BLaER1 treated with 17β-estradiol and CSF1 and Interleukin-3, amounts not matched to agents 10 nM and 100 nM (cell line): Measurements from ENCODE around the gene GSN.

Source experiments
- H3K27ac ChIP-seq, 11 experiments: shearing (Covaris generic); formaldehyde crosslinking; 2 replicates each; pipeline ENCODE4 v1.8.1; 2022
- H3K27me3 ChIP-seq, 11 experiments: shearing (Covaris generic); formaldehyde crosslinking; 2 replicates each; pipeline ENCODE4 v1.8.1; 2022
- H3K36me3 ChIP-seq, 11 experiments: shearing (Covaris generic); formaldehyde crosslinking; 2 replicates each; pipeline ENCODE4 v1.8.1; 2022
- H3K4me1 ChIP-seq, 10 experiments: shearing (Covaris generic); formaldehyde crosslinking; 2 replicates each; pipeline ENCODE4 v1.8.1; 2022
- H3K4me2 ChIP-seq, 11 experiments: shearing (Covaris generic); formaldehyde crosslinking; 2 replicates each; pipeline ENCODE4 v1.8.1; 2022
- H3K4me3 ChIP-seq, 10 experiments: shearing (Covaris generic); formaldehyde crosslinking; 2 replicates each; pipeline ENCODE4 v1.8.1; 2022
- H3K9ac ChIP-seq, 11 experiments: shearing (Covaris generic); formaldehyde crosslinking; 2 replicates each; pipeline ENCODE4 v1.8.1; 2022
- H3K9me3 ChIP-seq, 11 experiments: shearing (Covaris generic); formaldehyde crosslinking; replicated peaks in 1 of 11; 2 replicates each; pipeline ENCODE4 v1.8.1; 2022
- H4K20me1 ChIP-seq, 11 experiments: shearing (Covaris generic); formaldehyde crosslinking; 2 replicates each; pipeline ENCODE4 v1.8.1; 2022
- Cebpa-rat ChIP-seq, 11 experiments: shearing (Covaris generic); IDR thresholded peaks; 2 replicates each; pipeline ENCODE4 v1.8.1; 2022

Gene GSN

DNA sequence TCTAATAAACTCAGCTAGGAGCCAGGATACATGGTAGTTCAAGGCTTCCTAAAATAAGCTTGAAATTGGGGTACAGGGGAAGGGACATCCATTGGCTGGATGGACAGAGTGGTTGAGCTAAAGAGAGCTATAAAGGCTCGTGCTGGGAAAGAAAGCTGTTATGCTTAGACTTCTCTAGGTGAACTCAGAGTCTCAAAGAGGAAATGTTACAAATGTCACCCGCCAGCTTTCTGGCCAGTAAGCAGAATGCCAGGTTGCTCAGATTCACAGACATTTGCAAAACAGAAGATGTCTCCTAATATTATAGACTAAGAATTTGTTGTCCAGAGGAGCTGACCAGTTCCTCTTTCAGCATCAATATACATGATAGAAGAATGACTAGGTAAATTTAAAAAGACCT, 71.5 kb downstream of the GSN start:
- Histone ChIP-seq H3K4me2 (no peak overlapping the region), H4K20me1 (peaks cover 0 to 1% (median 0%) of the 10 kb centered on the region in 11 experiments; a peak in 1 of 22 replicates), H3K36me3 (peaks cover 0 to 23% (median 0%) of the 10 kb centered on the region in 11 experiments; a peak in 4 of 22 replicates), H3K4me1 (peaks cover 7 to 32% (median 27%) of the 10 kb centered on the region in 10 experiments; a peak in 19 of 20 replicates), H3K27me3 (no peaks in the 10 kb centered on the region), H3K9ac (no peak overlapping the region), H3K27ac (no peak overlapping the region), H3K9me3 (no peaks in the 10 kb centered on the region), H3K4me3 (no peak overlapping the region)
- TF ChIP-seq Cebpa-rat (IDR thresholded peaks at IDR 0.05), result no peak

DNA sequence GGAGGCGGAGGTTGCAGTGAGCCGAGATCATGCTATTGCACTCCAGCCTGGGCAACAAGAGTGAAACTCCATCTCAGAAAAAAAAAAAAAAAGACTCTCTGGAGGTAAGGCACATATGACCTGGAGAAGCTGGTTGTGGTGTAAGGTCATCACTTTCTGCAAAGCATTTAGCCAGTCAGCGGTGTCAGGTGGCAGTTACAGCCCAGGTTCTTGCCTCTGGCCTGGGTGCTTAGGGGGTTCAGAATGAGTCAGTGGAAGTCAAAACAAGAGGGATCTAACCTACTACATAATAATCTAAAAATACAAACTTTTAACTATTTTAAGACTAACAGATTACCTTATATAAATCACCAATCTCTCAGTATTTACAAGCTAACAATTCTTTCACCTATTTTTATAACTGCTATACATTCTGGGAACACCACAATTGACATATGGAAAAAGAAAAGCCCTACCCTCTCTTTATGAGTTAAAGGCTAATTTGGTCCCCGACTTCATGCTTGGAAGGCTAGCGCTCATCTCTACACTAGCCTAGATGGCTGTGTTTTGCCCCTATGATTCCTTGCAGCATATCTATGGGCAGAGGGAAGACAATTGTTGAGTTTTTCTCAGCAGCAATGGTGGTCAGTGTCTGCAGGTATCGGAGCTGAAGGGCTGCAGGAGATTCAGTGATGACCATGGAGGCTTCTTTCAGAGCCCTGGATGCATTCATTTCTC, 72.9 kb downstream of the GSN start:
- H3K9ac ChIP-seq, result no peak overlapping the region
- no peaks in the 10 kb centered on the region for H4K20me1 ChIP-seq
- H3K4me2 ChIP-seq, result no peak overlapping the region
- H3K36me3 ChIP-seq, result peaks cover 0 to 9% (median 0%) of the 10 kb centered on the region in 11 experiments; a peak in 2 of 22 replicates
- no peak overlapping the region for H3K27ac ChIP-seq
- no peaks in the 10 kb centered on the region for H3K9me3 ChIP-seq
- H3K4me3 ChIP-seq, result no peak overlapping the region
- H3K27me3 ChIP-seq, result no peaks in the 10 kb centered on the region
- peaks cover 7 to 18% (median 13%) of the 10 kb centered on the region in 10 experiments; a peak in 18 of 20 replicates for H3K4me1 ChIP-seq
- TF ChIP-seq Cebpa-rat (IDR thresholded peaks at IDR 0.05), result no peak

GRCh38 chr9:121344184-121344583, 76.2 kb downstream of the GSN start:
- no peaks in the 10 kb centered on the region for H4K20me1 ChIP-seq
- no peak overlapping the region for H3K9ac ChIP-seq
- H3K4me2 ChIP-seq, result no peak overlapping the region
- peaks cover 0 to 4% (median 0%) of the 10 kb centered on the region in 10 experiments; a peak in 4 of 20 replicates for H3K4me1 ChIP-seq
- H3K36me3 ChIP-seq, result no peaks in the 10 kb centered on the region
- no peaks in the 10 kb centered on the region for H3K27me3 ChIP-seq
- H3K27ac ChIP-seq, result no peak overlapping the region
- H3K4me3 ChIP-seq, result no peak overlapping the region
- H3K9me3 ChIP-seq, result no peaks in the 10 kb centered on the region
- TF ChIP-seq Cebpa-rat (IDR thresholded peaks at IDR 0.05), result no peak

GRCh38 chr9:121345070-121345469, 77.1 kb downstream of the GSN start:
- Histone ChIP-seq H3K9ac (no peak overlapping the region), H3K36me3 (no peaks in the 10 kb centered on the region), H3K4me3 (no peak overlapping the region), H3K4me2 (no peak overlapping the region), H3K27me3 (no peaks in the 10 kb centered on the region), H4K20me1 (no peaks in the 10 kb centered on the region), H3K9me3 (no peaks in the 10 kb centered on the region), H3K27ac (no peak overlapping the region), H3K4me1 (no peaks in the 10 kb centered on the region)
- no peak for TF ChIP-seq Cebpa-rat (IDR thresholded peaks at IDR 0.05)

DNA sequence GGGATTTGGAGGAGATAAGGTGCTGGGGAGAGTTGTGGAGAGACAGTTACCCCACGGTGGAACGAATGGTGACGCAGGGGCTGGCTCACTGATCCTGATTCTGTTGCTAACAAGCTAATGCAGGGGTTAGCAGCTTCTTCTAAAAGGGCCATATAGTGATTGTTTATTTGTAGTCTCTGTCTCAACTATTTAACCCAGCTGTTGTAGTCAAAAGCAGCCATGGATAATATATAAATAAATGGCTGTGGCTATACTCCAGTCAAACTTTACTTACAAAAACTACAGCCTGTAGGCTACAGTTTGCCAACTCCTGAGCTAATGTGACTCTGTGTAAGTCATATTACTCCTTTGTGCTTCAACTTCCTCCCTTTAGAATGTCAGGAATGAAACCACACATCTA, 80.3 kb downstream of the GSN start:
- Histone ChIP-seq H3K4me2 (no peak overlapping the region), H4K20me1 (no peaks in the 10 kb centered on the region), H3K36me3 (no peaks in the 10 kb centered on the region), H3K9me3 (no peaks in the 10 kb centered on the region), H3K9ac (no peak overlapping the region), H3K27me3 (no peaks in the 10 kb centered on the region), H3K27ac (no peak overlapping the region), H3K4me3 (no peak overlapping the region), H3K4me1 (peaks cover 0 to 27% (median 1%) of the 10 kb centered on the region in 10 experiments; a peak in 8 of 20 replicates)
- no peak for TF ChIP-seq Cebpa-rat (IDR thresholded peaks at IDR 0.05)

GRCh38 chr9:121349009-121349408, 81.0 kb downstream of the GSN start:
- Histone ChIP-seq H3K36me3 (no peaks in the 10 kb centered on the region), H3K9ac (no peak overlapping the region), H4K20me1 (no peaks in the 10 kb centered on the region), H3K4me1 (peaks cover 0 to 35% (median 3%) of the 10 kb centered on the region in 10 experiments; a peak in 9 of 20 replicates), H3K4me3 (no peak overlapping the region), H3K27me3 (no peaks in the 10 kb centered on the region), H3K9me3 (no peaks in the 10 kb centered on the region), H3K27ac (no peak overlapping the region), H3K4me2 (no peak overlapping the region)
- TF ChIP-seq Cebpa-rat (IDR thresholded peaks at IDR 0.05), result no peak

GRCh38 chr9:121350036-121350435, 82.1 kb downstream of the GSN start:
- no peak for TF ChIP-seq Cebpa-rat (IDR thresholded peaks at IDR 0.05)
- no peaks in the 10 kb centered on the region for H3K36me3 ChIP-seq
- H3K4me2 ChIP-seq, result no peak overlapping the region
- H3K9me3 ChIP-seq, result no peaks in the 10 kb centered on the region
- H3K4me3 ChIP-seq, result no peak overlapping the region
- no peaks in the 10 kb centered on the region for H3K27me3 ChIP-seq
- H3K27ac ChIP-seq, result no peak overlapping the region
- peaks cover 0 to 37% (median 3%) of the 10 kb centered on the region in 10 experiments; a peak in 9 of 20 replicates for H3K4me1 ChIP-seq
- no peaks in the 10 kb centered on the region for H4K20me1 ChIP-seq
- no peak overlapping the region for H3K9ac ChIP-seq

GRCh38 chr9:121350993-121351561, 83.1 kb downstream of the GSN start:
- Histone ChIP-seq H3K27me3 (no peaks in the 10 kb centered on the region), H4K20me1 (no peaks in the 10 kb centered on the region), H3K36me3 (no peaks in the 10 kb centered on the region), H3K9ac (no peak overlapping the region), H3K27ac (no peak overlapping the region), H3K9me3 (no peaks in the 10 kb centered on the region), H3K4me2 (peak overlapping the region in 3 of 11 experiments; percentile 5 to 67 (median 64); a peak in 4 of 22 replicates), H3K4me1 (peaks cover 0 to 37% (median 3%) of the 10 kb centered on the region in 10 experiments; a peak in 9 of 20 replicates), H3K4me3 (no peak overlapping the region)
- TF ChIP-seq Cebpa-rat (IDR thresholded peaks at IDR 0.05), result no peak

- H3K36me3 ChIP-seq, result no peaks in the 10 kb centered on the region
- no peaks in the 10 kb centered on the region for H3K27me3 ChIP-seq
- H3K4me2 ChIP-seq, result peak overlapping the region in 6 of 11 experiments; percentile 15 to 75 (median 29); a peak in 8 of 22 replicates
- TF ChIP-seq Cebpa-rat (IDR thresholded peaks at IDR 0.05), result no peak
- H4K20me1 ChIP-seq, result no peaks in the 10 kb centered on the region
- H3K4me3 ChIP-seq, result no peak overlapping the region
- no peak overlapping the region for H3K9ac ChIP-seq
- peaks cover 5 to 41% (median 9%) of the 10 kb centered on the region in 10 experiments; a peak in 19 of 20 replicates for H3K4me1 ChIP-seq
- H3K27ac ChIP-seq, result no peak overlapping the region
- no peaks in the 10 kb centered on the region for H3K9me3 ChIP-seq
These were observed 85.5 kb downstream of the GSN start for GRCh38 chr9:121353241-121354061.
